ENCODE data around the gene PRKAG2.

DNA sequence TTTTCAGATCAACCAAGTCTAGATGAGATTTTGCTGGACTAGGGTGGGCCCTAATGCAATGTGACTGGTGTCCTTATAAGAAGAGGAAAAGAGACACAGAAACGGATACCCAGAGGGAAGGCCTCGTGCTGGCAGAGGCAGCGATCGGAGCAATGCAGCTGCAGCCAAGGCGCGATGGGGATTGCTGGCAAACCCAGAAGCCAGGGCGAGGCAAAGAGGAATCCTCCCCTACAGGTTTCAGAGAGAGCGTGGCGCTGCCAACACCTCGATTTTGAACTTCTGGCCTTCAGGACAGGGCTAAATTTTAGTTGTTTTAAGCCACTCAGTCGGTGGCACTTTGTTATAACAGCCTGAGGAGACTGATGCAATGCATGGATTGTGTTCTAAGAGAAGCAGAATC lies 200.2 kb downstream of the PRKAG2 start:
- TF ChIP-seq, protein P1, sequence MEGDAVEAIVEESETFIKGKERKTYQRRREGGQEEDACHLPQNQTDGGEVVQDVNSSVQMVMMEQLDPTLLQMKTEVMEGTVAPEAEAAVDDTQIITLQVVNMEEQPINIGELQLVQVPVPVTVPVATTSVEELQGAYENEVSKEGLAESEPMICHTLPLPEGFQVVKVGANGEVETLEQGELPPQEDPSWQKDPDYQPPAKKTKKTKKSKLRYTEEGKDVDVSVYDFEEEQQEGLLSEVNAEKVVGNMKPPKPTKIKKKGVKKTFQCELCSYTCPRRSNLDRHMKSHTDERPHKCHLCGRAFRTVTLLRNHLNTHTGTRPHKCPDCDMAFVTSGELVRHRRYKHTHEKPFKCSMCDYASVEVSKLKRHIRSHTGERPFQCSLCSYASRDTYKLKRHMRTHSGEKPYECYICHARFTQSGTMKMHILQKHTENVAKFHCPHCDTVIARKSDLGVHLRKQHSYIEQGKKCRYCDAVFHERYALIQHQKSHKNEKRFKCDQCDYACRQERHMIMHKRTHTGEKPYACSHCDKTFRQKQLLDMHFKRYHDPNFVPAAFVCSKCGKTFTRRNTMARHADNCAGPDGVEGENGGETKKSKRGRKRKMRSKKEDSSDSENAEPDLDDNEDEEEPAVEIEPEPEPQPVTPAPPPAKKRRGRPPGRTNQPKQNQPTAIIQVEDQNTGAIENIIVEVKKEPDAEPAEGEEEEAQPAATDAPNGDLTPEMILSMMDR (IDR thresholded peaks at IDR 0.05; ENCODE audit: insufficient read depth, low read length, poor library complexity, severe bottlenecking) = no peak
- no peak for TF ChIP-seq EZH2phosphoT487 (conservative IDR thresholded peaks at IDR 0.05; ENCODE audit: low read length)
